CD4-positive, alpha-beta T cell treated with Interferon alpha-2 for 1 hour (primary cell): ENCODE data around the gene INPPL1.
"Not testable (repeated sequence)": the region's sequence is repeated elsewhere in the genome, so short reads cannot be mapped to it uniquely, and the experiment has no call there.

Experiments used
- DNase-seq, 2 donors: peaks; one replicate each; pipeline ENCODE4 v3.0.0-alpha.2; 2020 to 2022

The INPPL1 gene

GRCh38 chr11:72224564-72225410 lies at the start of gene INPPL1:
Gene INPPL1 (plus strand): TSS chr11:72224767. CDS start chr11:72224985, 218 bp downstream.
- DNase-seq, result peak in 1 of 2 donors; percentile 44

GRCh38 chr11:72177656-72178055 lies 46.9 kb upstream of the INPPL1 start:
- DNase-seq, result no peak

- DNase-seq, result no peak
Measured at GRCh38 chr11:72179049-72179803, 45.3 kb upstream of the INPPL1 start.

GRCh38 chr11:72179804-72180396 lies 44.7 kb upstream of the INPPL1 start:
- DNase-seq, result no peak

GRCh38 chr11:72180892-72181552 lies 43.5 kb upstream of the INPPL1 start:
- DNase-seq, result not testable (repeated sequence)

GRCh38 chr11:72181553-72181958 lies 43.0 kb upstream of the INPPL1 start:
- DNase-seq, result not testable (repeated sequence)

GRCh38 chr11:72188267-72188666 lies 36.3 kb upstream of the INPPL1 start:
- DNase-seq, result no peak

- DNase-seq, result no peak
Measured at GRCh38 chr11:72189455-72190250, 34.9 kb upstream of the INPPL1 start.

GRCh38 chr11:72190631-72191071 lies 33.9 kb upstream of the INPPL1 start:
- no peak for DNase-seq

GRCh38 chr11:72191961-72192381 lies 32.6 kb upstream of the INPPL1 start, which contains the start of gene FOLR1:
Gene FOLR1 (plus strand): TSS chr11:72192140. CDS start chr11:72192174, 34 bp downstream.
- no peak for DNase-seq

- DNase-seq, result no peak
Measured at GRCh38 chr11:72195518-72196270, 28.9 kb upstream of the INPPL1 start.

- not testable (repeated sequence) for DNase-seq
Measured at GRCh38 chr11:72201445-72201844, 23.1 kb upstream of the INPPL1 start.

- DNase-seq, result no peak
Measured at GRCh38 chr11:72202571-72202970, 22.0 kb upstream of the INPPL1 start.

- DNase-seq, result no peak
Measured at GRCh38 chr11:72203163-72203562, 21.4 kb upstream of the INPPL1 start.

- DNase-seq, result no peak
Measured at GRCh38 chr11:72204886-72205285, 19.7 kb upstream of the INPPL1 start.

- not testable (repeated sequence) for DNase-seq
Measured at GRCh38 chr11:72206794-72207193, 17.8 kb upstream of the INPPL1 start.

GRCh38 chr11:72208281-72208680 lies 16.3 kb upstream of the INPPL1 start:
- DNase-seq, result no peak

GRCh38 chr11:72209101-72209500 lies 15.5 kb upstream of the INPPL1 start:
- no peak for DNase-seq

GRCh38 chr11:72216638-72217037 lies 7.9 kb upstream of the INPPL1 start, which contains the start of gene FOLR2:
Gene FOLR2 (plus strand): TSS chr11:72216794. CDS start chr11:72218585, 1,791 bp downstream.
- DNase-seq, result no peak

- DNase-seq, result no peak
Measured at GRCh38 chr11:72217841-72218240, 6.7 kb upstream of the INPPL1 start.

GRCh38 chr11:72218251-72218745 lies 6.3 kb upstream of the INPPL1 start:
- DNase-seq, result no peak
